Bronchial epithelial cell (primary cell): Measurements from ENCODE around the gene PGBD4. TPM values are rescaled to one million over a fixed set of nuclear protein-coding genes. Genes with fewer than 3 reads are reported as not detected.
"Not testable (repeated sequence)": the region's sequence is repeated elsewhere in the genome, so short reads cannot be mapped to it uniquely, and the experiment has no call there.

ENCODE experiments used
- DNase-seq: peaks from one replicate; pipeline ENCODE4 v3.0.0-alpha.2; 2010; ENCODE audit warnings: low read depth
- FAIRE-seq: peaks from 2 replicates; lab custom pipeline; 2011; peaks lifted over from hg19 to GRCh38; lab: Jason Lieb, UNC
- H3K27me3 ChIP-seq: 2 replicates; pipeline ENCODE4 v1.5.1; 2011; ENCODE audit warnings: low read length; ENCODE audit not compliant: control insufficient read depth, insufficient read depth
- H3K36me3 ChIP-seq: 2 replicates; pipeline ENCODE4 v1.5.1; 2011; ENCODE audit warnings: low read length; ENCODE audit not compliant: control insufficient read depth, insufficient read depth
- H3K4me3 ChIP-seq: 2 replicates; pipeline ENCODE4 v1.5.1; 2011; ENCODE audit warnings: mild to moderate bottlenecking, low read depth, low read length, control low read depth
- total RNA-seq: library from RNA; depleted of rRNA; stranded (reverse); fragments of >200 nt; gene quantifications from 2 replicates; pipeline ENCODE4 v1.2.1, GENCODE V29; 2014
- TF ChIP-seq, protein P1 (sequence below): IDR thresholded peaks from 2 replicates; pipeline ENCODE4 v1.5.1; 2011; ENCODE audit warnings: mild to moderate bottlenecking, moderate library complexity, low read length, control low read depth, inconsistent platforms; ENCODE audit not compliant: insufficient read depth, severe bottlenecking

PGBD4 gene
- total RNA-seq, 1 donor from 2014 or later: 1.8 TPM

DNA sequence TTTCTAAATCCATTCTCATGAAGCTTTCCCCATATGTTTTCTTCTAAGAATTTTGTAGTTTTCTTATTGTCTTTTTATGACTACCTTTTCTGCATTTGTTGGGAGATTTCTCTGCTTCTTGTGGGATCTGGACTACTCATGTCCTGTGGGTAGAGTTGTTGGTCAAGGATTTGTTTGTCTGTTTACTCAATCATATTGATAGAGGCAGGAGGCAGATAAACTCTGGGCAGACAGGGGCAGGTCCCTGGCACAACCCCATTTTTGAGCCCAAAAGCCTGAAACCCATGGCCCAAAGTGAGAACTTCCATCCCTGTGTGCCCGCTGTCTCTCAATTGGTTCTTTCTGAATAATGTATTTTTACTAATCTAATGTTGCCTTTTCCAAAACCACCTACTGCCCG lies 12.3 kb downstream of the PGBD4 start:
- FAIRE-seq (no peak), DNase-seq (no peak)
- Histone ChIP-seq H3K4me3 (no peak overlapping the region), H3K27me3 (no peaks in the 10 kb centered on the region), H3K36me3 (no peaks in the 10 kb centered on the region)
- TF ChIP-seq, protein P1, sequence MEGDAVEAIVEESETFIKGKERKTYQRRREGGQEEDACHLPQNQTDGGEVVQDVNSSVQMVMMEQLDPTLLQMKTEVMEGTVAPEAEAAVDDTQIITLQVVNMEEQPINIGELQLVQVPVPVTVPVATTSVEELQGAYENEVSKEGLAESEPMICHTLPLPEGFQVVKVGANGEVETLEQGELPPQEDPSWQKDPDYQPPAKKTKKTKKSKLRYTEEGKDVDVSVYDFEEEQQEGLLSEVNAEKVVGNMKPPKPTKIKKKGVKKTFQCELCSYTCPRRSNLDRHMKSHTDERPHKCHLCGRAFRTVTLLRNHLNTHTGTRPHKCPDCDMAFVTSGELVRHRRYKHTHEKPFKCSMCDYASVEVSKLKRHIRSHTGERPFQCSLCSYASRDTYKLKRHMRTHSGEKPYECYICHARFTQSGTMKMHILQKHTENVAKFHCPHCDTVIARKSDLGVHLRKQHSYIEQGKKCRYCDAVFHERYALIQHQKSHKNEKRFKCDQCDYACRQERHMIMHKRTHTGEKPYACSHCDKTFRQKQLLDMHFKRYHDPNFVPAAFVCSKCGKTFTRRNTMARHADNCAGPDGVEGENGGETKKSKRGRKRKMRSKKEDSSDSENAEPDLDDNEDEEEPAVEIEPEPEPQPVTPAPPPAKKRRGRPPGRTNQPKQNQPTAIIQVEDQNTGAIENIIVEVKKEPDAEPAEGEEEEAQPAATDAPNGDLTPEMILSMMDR: no peak

- TF ChIP-seq, protein P1: no peak
- no peak for FAIRE-seq
- H3K4me3 ChIP-seq: no peak overlapping the region
- H3K36me3 ChIP-seq: no peaks in the 10 kb centered on the region
- H3K27me3 ChIP-seq: no peaks in the 10 kb centered on the region
- DNase-seq: no peak
Observed at GRCh38 chr15:34114739-34115138, 12.9 kb downstream of the PGBD4 start.

DNA sequence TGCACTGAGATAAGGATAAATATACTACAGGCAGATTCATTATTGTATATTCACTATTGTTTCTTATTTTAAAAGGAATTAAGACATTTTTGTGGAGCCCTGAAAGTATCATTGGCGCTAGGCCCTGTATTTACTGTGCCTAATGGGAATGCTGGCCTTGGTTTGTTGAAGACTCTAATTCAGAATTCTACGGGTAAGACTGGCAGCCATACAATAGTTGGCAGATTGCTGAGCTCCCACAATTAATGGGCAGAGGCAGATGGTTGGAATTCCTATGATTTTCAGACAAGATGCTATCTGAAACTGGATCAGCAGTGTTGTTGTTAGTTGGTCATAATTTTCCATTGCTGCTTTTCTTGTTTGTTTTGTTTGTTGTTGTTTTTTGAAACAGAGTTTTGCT lies 14.7 kb downstream of the PGBD4 start:
- no peaks in the 10 kb centered on the region for H3K36me3 ChIP-seq
- FAIRE-seq: no peak
- DNase-seq: no peak
- TF ChIP-seq, protein P1: no peak
- no peak overlapping the region for H3K4me3 ChIP-seq
- no peaks in the 10 kb centered on the region for H3K27me3 ChIP-seq

DNA sequence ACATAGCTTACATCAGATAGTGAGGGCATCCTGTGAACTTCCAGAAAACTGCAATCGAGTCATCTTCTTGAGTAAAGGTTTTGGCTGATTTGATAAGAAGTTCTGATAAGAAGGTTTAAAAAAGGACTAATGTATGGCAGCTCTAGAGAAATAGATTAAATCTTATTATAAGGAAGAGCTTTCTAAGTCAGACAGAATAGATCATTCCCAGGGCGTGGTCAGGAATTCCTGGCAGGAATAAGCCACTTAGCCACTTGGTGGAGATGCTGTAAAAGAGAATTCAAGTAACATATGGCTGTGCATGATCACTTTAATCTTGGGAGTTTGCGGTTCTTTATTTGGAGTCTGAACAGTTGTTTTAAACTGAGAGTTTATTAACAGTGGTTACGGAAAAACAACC lies 17.4 kb downstream of the PGBD4 start:
- no peak for FAIRE-seq
- TF ChIP-seq, protein P1: no peak
- peak; percentile 22 for DNase-seq

DNA sequence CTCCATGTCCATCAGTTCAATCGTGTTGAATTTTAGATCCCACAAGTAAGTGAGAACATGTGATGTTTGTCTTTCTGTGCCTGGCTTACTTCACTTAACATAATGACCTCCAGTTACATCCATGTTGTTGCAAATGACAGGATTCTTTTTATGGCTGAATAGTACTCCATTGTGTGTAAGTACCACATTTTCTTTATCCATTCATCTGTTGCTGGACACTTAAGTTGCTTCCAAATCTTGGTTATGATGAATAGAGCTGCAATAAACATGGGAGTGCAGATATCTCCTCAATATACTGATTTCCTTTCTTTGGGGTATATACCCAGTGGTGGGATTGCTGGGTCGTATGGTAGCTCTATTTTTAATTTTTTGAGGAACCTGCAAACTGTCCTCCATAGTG lies 18.5 kb downstream of the PGBD4 start:
- not testable (repeated sequence) for H3K4me3 ChIP-seq, DNase-seq, FAIRE-seq, H3K27me3 ChIP-seq, H3K36me3 ChIP-seq

More for the DNA sequence above, 17.4 kb downstream of the PGBD4 start:
- Histone ChIP-seq H3K4me3 (no peak overlapping the region), H3K27me3 (no peaks in the 10 kb centered on the region), H3K36me3 (no peaks in the 10 kb centered on the region)

- not testable (repeated sequence) for FAIRE-seq
Observed at GRCh38 chr15:34121786-34122185, 19.9 kb downstream of the PGBD4 start.

GRCh38 chr15:34122771-34123183 lies 20.9 kb downstream of the PGBD4 start:
- peak; percentile 25 for DNase-seq
- TF ChIP-seq, protein P1: no peak

More at GRCh38 chr15:34121786-34122185, 19.9 kb downstream of the PGBD4 start:
- H3K27me3 ChIP-seq, H3K36me3 ChIP-seq, H3K4me3 ChIP-seq, DNase-seq: not testable (repeated sequence)

More at GRCh38 chr15:34122771-34123183, 20.9 kb downstream of the PGBD4 start:
- Histone ChIP-seq H3K36me3 (no peaks in the 10 kb centered on the region), H3K27me3 (no peaks in the 10 kb centered on the region), H3K4me3 (no peak overlapping the region)
- no peak for FAIRE-seq
